ENCODE results near the gene DARS1.

The DARS1 gene

GRCh38 chr2:135985018-135985825 is at the start of gene DARS1:
DARS1 (minus strand) TSS chr2:135985626; CDS start chr2:135985468, 158 bp downstream.
- DNase-seq (ENCODE audit: low read depth): peak; percentile 70

GRCh38 chr2:136034629-136035028 is 49.2 kb upstream of the DARS1 start:
- DNase-seq (ENCODE audit: low read depth): no peak

GRCh38 chr2:136032817-136033535 is 47.5 kb upstream of the DARS1 start:
- no peak for DNase-seq (ENCODE audit: low read depth)

GRCh38 chr2:136032192-136032591 is 46.8 kb upstream of the DARS1 start:
- DNase-seq (ENCODE audit: low read depth): no peak

- no peak for DNase-seq (ENCODE audit: low read depth)
Observed at GRCh38 chr2:136031711-136032110, 46.3 kb upstream of the DARS1 start.

GRCh38 chr2:136030406-136030805 is 45.0 kb upstream of the DARS1 start:
- no peak for DNase-seq (ENCODE audit: low read depth)

- DNase-seq (ENCODE audit: low read depth): no peak
Observed at GRCh38 chr2:136029149-136029548, 43.7 kb upstream of the DARS1 start.

GRCh38 chr2:136028001-136028400 is 42.6 kb upstream of the DARS1 start:
- no peak for DNase-seq (ENCODE audit: low read depth)

GRCh38 chr2:136027112-136027511 is 41.7 kb upstream of the DARS1 start:
- no peak for DNase-seq (ENCODE audit: low read depth)

GRCh38 chr2:136025057-136025973 is 39.9 kb upstream of the DARS1 start:
- DNase-seq (ENCODE audit: low read depth): no peak

GRCh38 chr2:136024616-136025015 is 39.2 kb upstream of the DARS1 start:
- no peak for DNase-seq (ENCODE audit: low read depth)

- no peak for DNase-seq (ENCODE audit: low read depth)
Observed at GRCh38 chr2:136024185-136024584, 38.8 kb upstream of the DARS1 start.

- no peak for DNase-seq (ENCODE audit: low read depth)
Observed at GRCh38 chr2:136023416-136023815, 38.0 kb upstream of the DARS1 start.

GRCh38 chr2:136022396-136023146 is 37.1 kb upstream of the DARS1 start:
- no peak for DNase-seq (ENCODE audit: low read depth)

- no peak for DNase-seq (ENCODE audit: low read depth)
Observed at GRCh38 chr2:136021976-136022375, 36.5 kb upstream of the DARS1 start.

- DNase-seq (ENCODE audit: low read depth): no peak
Observed at GRCh38 chr2:136021406-136021805, 36.0 kb upstream of the DARS1 start.

GRCh38 chr2:136020831-136021230 is 35.4 kb upstream of the DARS1 start:
- no peak for DNase-seq (ENCODE audit: low read depth)

GRCh38 chr2:136019825-136020224 is 34.4 kb upstream of the DARS1 start:
- no peak for DNase-seq (ENCODE audit: low read depth)

GRCh38 chr2:136019306-136019705 is 33.9 kb upstream of the DARS1 start:
- DNase-seq (ENCODE audit: low read depth): no peak

GRCh38 chr2:136017786-136018185 is 32.4 kb upstream of the DARS1 start:
- no peak for DNase-seq (ENCODE audit: low read depth)

- DNase-seq (ENCODE audit: low read depth): no peak
Observed at GRCh38 chr2:136016836-136017235, 31.4 kb upstream of the DARS1 start.

GRCh38 chr2:136016427-136016826 is 31.0 kb upstream of the DARS1 start:
- DNase-seq (ENCODE audit: low read depth): no peak
